Measurements from ENCODE around the gene ATXN1.
"Not testable (repeated sequence)": the region's sequence is repeated elsewhere in the genome, so short reads cannot be mapped to it uniquely, and the experiment has no call there.

ATXN1 gene

DNA sequence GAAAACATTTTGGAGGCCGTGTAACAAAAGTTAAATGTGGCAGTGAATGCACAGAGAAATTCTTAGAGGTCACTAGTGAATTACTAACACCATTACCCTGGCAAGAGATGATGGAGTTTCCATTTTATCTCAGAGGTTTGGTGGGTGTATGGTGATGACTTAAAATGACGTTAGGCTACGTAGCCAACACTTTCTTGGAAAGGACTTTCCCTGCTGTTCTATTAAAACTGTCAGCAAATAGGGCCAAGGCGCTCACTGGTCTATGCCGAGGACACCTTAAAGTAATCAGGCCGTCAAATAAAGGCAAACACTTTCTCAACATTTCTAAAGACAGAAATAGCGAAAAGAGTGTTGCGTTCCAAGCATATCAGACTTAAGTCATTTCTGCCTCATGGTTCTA lies 362.1 kb downstream of the ATXN1 start:
- FAIRE-seq: no peak

DNA sequence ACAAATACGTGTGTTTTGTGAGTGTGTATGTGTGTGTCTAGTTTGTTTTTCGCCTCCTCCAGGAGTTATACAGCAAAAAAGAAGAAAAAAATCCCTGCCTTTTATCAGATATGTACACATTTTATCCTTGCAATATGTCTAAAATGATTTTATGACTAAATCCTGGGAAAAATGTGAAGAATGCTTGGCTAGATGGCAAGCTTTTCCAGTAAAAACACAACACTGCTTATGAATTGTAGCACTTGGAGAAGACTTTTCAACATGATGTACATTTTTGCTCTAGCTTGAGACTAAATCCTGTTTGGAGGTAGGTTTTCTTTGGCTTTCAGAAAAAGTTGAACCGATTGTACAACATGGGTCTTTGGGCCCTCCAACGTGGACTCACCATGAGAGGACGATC lies 362.7 kb downstream of the ATXN1 start:
- FAIRE-seq: no peak

DNA sequence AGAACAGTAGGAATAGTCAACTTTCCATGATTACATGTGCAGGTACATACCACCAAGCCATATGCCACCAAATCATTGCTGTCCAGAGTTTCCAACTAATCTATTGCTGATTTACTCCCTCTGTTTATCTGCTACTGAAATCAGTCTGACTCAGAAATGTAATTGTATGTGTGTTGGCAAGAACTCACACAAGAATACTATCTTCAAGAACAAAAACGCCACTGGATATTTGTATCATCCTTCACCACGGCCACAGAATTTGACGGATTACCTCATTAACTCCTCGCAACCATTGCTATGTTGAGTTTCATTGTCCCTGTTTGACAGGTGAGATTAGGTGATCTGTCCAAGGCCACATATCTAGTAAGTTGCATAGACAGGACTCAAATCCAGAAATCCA lies 363.6 kb downstream of the ATXN1 start:
- no peak for FAIRE-seq

DNA sequence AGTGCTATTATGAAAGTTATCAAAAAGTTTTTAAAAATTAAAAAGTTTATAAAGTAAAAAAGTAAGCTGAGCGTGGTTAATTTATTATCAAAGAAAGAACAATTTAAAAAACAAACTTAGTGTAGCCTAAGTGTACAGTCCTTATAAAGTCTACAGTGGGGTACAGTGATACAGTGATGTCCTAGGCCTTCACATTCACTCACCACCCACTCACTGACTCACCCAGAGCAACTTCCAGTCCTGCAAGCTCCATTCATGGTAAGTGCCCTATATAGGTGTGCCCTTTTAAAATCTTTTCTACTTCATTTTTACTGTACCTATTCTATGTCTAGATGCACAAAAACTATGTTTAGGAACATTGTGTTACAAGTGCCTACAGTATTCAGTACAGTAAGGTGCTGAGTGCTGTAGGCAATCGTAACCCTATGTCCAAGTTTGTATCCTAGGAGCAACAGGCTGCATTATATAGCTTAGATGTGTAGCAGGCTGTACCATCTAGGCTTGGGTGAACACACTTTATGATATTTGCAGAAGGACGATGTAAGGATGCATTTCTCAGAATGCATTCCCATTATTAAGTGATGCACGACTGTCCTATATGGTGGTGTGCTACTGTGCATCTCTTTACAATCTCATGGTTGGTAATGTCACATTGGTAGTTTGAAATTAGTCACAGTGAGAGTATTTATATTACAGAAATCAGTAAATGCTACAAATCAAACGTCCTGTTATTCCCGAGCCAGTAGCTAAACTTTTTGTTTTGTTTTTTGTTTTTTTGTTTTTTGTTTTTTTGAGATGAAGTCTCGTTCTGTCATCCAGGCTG lies 364.6 kb downstream of the ATXN1 start:
- FAIRE-seq: no peak

DNA sequence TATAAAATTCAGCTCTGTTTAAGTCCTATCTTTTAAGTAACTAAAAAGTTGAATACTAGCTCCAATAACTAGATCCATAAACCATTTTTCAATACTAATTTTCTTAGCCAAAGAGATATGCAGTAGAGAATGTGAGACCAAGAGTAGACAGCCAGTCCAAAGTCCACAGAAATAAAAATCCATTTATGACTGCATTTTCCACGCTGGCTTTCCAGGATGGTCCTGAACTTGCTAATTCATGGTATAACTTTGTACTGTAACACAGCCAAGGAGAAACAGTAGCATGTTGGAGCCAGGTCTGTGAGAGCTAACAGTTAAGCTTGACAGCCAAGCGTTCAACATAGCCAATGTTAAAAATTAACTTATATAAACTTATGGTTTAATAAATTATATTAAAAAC lies 366.6 kb downstream of the ATXN1 start:
- FAIRE-seq: no peak

DNA sequence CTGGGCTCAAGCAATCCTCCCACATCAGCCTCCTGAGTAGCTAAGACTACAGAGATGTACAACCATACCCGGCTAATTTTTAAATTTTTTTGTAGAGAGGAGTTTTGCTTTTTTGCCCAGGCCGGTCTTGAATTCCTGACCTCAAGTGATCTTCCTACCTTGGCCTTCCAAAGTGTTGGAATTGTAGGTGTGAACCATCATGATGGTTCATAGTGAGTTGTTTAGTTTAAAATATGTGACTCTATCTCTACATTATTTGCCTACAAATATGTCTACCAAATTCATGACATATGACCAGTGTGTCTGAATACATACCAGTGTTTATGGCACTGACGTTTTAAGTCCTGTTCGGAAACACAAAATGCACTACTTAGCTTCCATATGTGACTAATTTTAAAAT lies 367.9 kb downstream of the ATXN1 start:
- no peak for FAIRE-seq

DNA sequence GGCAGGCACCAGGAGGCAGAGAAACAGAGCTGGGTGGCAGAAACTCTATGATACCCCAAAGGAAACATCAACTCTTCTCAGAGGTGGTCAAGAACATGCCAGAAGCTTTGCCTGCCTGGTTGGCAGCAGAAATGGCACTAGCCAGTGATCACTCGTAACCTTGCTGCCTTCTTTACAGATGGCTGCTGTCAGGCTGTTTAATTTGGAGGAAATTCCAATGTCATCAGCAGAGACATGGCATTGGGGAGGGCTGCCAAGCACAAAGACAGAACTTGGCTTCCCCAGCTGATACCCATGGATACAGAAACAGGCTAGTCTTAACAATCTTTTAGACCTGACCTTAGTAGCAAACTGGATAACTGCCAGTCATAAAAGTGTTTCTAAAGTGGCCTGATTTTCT lies 369.2 kb downstream of the ATXN1 start:
- FAIRE-seq: no peak

DNA sequence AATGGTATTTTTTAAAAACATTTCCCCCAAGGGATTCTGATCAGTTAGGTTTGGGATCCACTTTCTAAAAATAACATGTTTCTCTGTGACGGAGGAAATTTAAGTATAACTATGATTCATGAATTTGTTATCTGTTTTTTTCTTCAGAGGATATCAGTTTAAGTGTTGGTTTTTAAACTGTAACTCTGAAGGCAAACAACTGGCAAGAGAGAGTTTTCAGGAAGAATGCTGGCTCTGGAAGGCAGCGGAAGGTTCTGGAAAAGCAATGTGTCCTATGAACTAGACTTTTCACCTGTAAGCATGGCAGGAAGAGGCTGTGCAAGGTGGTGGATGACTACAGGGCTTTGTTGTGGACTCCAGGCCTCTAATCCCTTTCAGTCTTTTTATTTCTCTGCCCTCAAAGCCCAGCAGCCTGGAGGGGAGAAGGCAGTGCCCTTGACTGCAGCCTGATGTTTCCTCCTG lies 369.8 kb downstream of the ATXN1 start:
- no peak for FAIRE-seq

DNA sequence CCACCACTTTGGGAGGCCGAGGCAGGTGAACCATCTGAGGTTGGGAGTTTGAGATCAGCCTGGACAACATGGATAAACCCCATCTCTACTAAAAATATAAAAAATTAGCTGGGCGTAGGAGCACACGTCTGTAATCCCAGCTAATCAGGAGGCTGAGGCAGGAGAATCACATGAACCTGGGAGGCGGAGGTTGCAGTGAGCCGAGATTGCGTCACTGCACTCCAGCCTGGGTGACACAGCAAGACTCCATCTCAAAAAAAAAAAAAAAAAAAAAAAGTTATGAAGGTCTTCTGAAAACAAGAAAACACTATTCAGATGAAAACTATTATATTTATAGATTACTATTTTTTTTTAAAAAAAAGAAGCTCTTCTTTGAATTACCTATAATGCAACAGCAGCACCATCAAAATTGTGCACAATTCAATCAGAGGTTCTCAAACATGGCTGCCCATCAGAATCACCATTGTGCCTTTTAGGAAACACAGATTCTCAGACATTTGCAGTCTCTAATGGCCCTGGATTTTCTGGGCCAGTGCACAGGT lies 370.3 kb downstream of the ATXN1 start:
- FAIRE-seq: not testable (repeated sequence)

DNA sequence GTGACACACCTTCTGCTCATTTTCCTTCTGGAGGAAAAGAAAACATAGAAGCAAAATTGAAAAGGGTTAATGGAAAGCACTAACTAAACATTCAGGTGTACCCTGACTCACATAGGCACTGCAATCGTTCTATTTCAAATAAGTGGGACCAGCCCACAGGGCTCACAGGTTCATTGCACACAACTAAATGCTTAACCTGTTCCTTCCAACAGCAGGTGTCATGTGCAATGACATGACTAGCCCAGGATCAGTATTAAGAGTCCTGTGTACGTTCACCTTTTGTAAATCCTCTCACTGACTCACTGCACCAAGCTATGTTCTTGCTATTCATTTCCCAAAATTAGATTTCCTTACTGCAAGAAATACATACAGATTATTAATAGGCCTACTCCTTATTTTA lies 371.6 kb downstream of the ATXN1 start:
- no peak for FAIRE-seq

DNA sequence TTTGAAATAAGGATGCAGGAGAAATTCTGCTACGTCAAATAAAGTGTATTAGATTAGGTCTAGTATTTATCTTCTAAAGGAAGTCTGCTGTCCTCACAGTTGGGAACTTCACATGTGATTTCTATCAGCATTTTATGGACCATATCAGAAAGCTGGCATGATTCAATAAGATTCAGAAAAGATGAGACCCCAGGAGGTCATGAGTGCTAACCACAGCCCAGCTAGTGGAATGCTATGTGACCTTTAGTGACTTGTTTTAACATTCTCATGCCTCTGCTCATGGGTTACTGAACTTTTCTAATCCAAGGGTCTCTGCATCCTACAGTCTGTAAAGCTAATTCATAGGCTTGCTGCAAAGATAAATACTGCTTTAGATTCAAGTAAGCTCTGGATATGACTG lies 372.8 kb downstream of the ATXN1 start:
- no peak for FAIRE-seq

DNA sequence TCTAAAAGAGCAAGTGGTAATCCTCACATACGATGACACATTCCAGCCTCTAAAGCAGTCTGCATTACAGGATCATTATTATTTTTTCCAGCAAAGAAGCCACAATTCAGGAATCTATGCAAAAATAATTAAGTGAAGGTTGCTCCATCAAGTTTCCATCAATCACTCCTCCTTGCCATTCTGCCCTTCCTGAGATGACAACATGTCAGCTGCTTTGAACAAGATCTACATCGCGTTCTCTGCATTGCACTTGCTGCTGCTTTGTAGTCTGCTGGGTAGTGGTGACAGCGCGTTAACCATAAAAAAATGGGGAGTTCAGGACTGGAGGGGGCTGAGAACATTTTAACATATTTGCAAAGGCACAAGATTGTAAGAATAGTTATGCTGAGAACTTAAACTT lies 375.2 kb downstream of the ATXN1 start:
- FAIRE-seq: no peak

DNA sequence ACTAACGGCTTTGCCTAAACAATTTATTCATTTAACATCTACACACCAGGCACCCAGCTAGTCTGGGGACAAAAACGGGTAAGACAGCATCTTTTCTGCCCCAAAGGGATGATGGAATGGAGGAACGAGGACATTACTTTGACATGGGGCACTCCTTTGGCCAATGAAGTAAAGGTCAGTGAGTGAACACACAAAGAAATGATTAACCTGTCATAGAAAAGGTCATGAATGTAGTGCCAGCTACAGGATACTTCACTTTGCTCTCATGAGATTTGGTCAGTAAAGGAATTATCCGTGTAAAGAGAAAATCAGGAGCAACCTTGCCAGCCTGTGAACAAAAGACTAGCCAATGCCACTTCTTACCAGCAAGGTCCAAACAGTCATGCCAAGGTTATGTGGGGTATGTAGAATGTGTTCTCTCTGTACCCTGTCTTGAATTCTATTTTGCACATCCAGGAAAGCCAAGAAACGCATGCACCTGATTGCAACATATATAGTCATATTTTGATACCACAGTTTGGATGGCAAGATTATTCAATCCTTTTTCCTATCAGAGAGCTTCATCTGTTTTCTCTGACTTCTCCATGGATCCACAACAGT lies 377.6 kb downstream of the ATXN1 start:
- no peak for FAIRE-seq

DNA sequence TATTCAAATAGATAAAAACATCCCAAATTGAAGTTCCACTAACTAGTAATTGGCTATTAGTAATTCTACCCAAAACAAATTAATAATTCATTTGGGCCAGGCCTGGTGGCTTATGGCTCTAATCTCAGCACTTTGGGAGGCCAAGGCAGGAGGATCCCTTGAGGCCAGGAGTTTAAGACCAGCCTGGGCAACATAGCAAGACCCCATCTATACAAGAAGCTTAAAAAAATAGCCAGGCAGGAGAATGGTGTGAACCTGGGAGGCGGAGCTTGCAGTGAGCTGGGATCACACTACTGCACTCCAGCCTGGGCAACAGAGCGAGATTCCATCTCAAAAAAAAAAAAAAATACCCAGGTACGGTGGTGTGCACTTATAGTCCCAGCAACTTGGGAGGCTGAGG lies 379.3 kb downstream of the ATXN1 start:
- not testable (repeated sequence) for FAIRE-seq

DNA sequence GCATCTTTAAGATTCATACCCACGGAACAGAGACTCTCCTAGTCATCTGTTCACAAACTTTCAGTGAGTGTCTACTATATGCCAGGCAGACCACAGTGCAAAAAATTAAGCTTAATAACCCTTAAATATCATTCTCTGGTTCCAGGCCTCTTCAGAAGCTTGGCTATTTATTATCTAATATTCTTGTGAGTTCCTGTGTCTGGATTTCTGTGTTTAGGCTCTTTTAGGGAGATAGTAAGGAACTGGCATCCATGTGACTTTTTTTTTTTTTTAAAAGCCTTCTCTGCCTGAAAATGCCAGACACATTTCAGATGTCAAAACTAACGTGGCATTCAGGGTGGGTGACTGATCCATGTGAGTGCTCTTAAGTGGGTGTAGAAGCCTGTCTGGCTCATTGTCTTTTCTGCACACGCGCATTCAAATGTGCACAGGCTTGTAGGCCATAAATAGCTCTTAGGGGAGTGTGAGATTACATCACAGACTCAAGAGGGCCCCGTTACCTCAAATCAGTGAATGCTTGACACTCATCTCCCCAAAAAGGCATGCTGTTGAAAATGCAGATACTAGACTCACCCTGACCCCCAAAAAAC lies 380.9 kb downstream of the ATXN1 start:
- FAIRE-seq: no peak

DNA sequence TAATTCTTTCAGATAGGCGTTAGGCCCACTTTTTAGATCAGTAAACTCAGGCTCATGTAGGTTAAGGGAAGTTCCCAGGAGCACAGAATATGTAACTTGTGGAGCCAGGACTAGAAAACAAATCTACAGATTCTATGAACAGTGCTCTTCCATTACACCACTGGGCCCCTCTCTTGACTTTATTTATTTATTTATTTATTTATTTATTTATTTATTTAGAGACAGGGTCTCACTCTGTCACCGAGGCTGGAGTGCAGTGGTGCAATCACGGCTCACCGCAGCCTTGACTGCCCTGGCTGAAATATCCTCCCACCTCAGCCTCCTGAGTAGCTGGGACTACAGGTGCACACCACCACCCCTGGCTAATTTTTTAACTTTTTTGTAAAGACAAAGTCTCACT lies 382.9 kb downstream of the ATXN1 start:
- FAIRE-seq: not testable (repeated sequence)

DNA sequence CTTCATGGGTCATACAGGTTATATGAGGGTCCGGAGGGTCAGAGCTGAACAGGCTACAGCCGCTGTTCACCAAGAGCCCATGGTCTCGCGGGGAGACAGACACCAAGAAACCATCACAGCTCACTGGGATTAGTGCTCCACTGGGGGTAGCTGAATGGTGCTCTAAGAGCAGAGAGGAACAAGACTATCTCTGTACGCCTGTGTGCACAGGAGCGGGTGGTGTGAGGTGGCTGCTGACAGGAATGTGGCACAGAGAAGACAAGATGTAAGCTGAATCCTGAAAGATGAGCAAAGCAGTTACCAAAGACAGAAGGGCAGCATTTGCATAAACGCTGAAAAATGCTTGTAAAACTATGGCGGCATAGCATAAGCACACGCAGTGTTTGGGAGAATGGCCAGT lies 383.8 kb downstream of the ATXN1 start:
- FAIRE-seq: no peak

DNA sequence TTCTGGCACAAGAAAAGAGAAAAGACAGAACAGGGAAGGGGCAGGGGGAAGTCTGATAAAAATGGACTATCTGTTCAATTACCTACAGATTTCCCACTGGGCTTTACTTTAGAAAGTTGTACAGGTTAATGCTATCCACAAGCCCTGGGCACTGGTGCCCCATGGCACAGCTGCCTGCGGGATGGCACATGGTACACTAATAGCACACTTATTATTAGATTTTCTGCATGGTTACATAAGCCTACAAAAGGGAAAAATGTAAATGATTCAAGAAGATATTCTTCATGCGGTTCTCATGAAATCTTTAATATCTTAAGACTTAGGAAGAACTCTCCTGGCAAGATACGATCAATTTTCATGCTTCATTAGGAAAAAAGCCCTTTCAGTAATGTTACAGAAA lies 385.4 kb downstream of the ATXN1 start:
- no peak for FAIRE-seq

DNA sequence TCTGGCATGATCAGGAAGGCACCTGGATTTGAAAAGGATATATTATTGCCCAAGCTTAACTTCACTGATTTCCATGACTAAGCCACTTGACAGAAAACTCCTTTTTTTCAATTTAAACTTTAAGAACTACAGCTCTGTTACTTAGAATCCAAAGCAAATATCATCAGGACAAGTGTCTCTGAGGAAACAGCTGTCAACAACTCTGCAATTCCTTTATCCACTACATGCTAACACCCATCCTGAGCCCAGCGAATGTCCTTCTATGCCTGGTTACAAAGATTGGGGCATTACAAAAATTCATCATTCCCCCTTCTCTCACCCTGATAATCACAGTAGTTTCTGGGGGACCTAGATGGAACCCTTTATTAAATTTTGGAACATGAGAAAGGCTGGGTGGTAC lies 386.1 kb downstream of the ATXN1 start:
- FAIRE-seq: no peak

DNA sequence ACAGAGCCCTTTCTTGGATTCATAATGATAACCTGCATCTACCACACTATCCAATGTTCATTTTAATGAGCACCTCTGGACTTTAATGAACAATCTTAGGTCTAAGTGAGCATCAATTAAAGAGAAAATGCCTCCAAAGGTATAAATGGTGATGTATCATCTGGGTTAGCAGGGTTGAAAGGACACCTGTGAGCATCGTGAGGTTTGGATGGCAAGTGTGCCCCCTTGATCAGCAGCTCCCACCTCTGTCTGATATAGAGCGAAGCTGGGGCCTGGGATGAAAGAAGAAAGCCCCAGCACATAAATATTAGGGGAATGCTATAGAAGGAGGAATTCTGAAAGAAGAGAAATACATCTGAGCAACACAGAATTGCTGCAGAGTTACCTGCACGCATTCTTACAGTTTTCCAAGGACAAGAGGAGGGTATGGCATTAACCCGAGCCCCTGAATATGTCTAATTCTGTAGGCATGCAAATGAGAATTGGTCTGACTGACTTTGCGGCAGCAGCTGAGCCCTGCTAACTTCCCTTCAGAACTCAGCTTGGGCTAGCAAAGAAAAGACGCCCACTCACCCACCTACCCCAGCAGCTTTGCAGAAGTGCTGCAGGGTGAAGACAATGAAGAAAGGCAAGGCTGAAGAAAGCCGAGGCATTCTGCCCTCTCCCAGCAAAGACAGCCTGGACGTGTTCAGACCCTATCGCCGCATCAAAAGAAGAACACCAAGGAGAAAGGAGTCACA lies 386.6 kb downstream of the ATXN1 start:
- FAIRE-seq: no peak

DNA sequence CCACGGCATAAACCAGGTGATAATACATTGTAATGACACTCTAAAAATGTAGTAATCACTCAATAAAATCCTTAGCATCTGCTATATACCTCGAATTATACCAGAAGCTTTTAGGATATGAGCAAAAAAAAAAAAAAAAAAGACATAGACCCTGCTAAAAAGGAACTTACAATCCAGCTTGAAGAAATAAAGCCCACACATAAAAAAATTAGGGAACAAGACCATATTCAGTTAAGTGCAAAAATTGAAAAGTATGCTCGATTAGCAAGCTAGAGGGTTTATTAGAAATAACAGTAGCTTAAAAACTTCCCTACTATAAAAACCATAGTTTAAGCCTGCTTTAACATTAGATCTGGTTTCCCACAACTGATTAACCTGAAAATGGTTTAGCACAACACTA lies 387.2 kb downstream of the ATXN1 start:
- no peak for FAIRE-seq

DNA sequence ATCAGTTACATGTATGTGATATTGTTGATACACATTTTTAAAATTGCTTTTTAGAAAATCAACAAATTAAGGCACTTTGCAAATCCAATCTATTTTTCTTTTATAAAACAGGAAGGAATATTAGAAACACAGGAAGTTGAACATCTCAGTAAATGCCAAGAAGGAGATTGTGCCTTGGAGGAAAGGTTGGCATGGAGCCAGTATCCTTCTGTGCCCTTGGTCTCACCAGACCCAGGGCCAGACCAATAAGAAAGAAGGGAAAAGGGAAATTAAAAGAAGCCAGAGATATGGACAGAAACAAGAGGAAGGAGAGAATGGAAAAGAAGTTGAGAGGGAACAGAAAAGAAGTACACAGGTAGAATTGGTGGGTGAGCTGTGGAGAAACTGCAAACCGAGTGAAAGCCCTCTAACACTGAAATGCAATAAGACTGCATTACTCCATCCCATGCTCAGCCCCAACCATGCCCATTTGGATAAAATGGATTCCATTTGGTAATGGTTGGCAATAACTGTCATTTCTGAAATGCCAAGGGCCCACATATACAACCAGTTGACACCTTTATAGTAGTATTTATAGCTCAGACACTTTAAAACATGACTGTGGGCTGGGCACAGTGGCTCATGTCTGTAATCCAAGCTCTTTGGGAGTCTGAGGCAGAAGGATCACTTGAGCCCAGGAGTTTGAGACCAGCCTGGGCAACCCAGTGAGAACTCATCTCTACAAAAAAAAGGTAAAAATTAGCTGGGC lies 389.1 kb downstream of the ATXN1 start:
- no peak for FAIRE-seq

DNA sequence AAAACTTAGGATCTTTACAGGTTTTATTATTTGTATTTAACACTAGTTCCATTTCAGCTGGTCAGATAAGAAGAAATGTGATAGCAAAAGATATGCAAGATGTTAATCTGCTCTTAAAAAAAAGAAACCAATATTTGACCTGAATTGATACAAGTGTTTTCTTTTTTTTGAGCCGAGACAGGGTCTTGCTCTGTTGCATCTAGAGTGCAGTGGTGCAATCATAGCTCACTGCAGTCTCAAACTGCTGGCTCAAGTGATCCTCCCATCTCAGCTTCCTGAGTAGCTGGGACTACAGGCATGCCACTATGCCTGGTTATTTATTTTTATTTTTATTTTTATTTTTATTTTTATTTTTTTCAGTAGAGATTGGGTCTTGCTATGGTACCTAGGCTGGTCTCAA lies 389.9 kb downstream of the ATXN1 start:
- FAIRE-seq: no peak
